Stomach smooth muscle (tissue), 2 donors: ENCODE results near the gene DAB2IP.
A peak's percentile ranks its signal among the peaks of the same experiment; 100 is the strongest.

ENCODE experiments used
- H3K27ac ChIP-seq: one replicate; pipeline ENCODE4 v1.7.0; 2013; ENCODE audit warnings: mild to moderate bottlenecking, low read length, inconsistent platforms
- H3K27me3 ChIP-seq, 2 donors: one replicate each; pipeline ENCODE4 v1.7.0; 2013; ENCODE audit warnings: low read length in 2 of 2; ENCODE audit not compliant: insufficient read depth in 2 of 2, control insufficient read depth in 1 of 2
- H3K36me3 ChIP-seq, 2 donors: one replicate each; pipeline ENCODE4 v1.7.0; 2013; ENCODE audit warnings: low read length in 2 of 2; ENCODE audit not compliant: control insufficient read depth in 2 of 2, insufficient read depth in 2 of 2
- H3K4me1 ChIP-seq: one replicate; pipeline ENCODE4 v1.7.0; 2013; ENCODE audit warnings: low read length; ENCODE audit not compliant: control insufficient read depth, insufficient read depth
- H3K4me3 ChIP-seq, 2 donors: one replicate each; pipeline ENCODE4 v1.7.0; 2013; ENCODE audit warnings: low read length in 2 of 2
- H3K9ac ChIP-seq, 2 donors: one replicate each; pipeline ENCODE4 v1.7.0; 2013; ENCODE audit warnings: low read length in 2 of 2, mild to moderate bottlenecking in 1 of 2
- H3K9me3 ChIP-seq, 2 donors: one replicate each; pipeline ENCODE4 v1.7.0; 2013; ENCODE audit warnings: low read length in 2 of 2; ENCODE audit not compliant: control insufficient read depth in 2 of 2
- donor health status: healthy.
- donor health status: Pancreatic carcinoma.

DAB2IP gene

GRCh38 chr9:121764371-121764730 is 112.9 kb downstream of the DAB2IP start:
- no peaks in the 10 kb centered on the region for H3K27me3 ChIP-seq
- no peak overlapping the region for H3K27ac ChIP-seq
- peaks cover 22% of the 10 kb centered on the region for H3K4me1 ChIP-seq
- peaks cover 49 to 73% of the 10 kb centered on the region in 2 donors for H3K36me3 ChIP-seq
- H3K4me3 ChIP-seq, result no peak overlapping the region
- no peaks in the 10 kb centered on the region for H3K9me3 ChIP-seq
- H3K9ac ChIP-seq, result peak overlapping the region; percentile 1 to 36

GRCh38 chr9:121765021-121765950 is 113.9 kb downstream of the DAB2IP start:
- Histone ChIP-seq H3K36me3 (peaks cover 46 to 74% of the 10 kb centered on the region in 2 donors), H3K9ac (peak overlapping the region; percentile 1 to 36)

GRCh38 chr9:121766081-121766683 is 114.7 kb downstream of the DAB2IP start:
- Histone ChIP-seq H3K27me3 (no peaks in the 10 kb centered on the region), H3K9ac (no peak overlapping the region), H3K27ac (no peak overlapping the region), H3K36me3 (peaks cover 40 to 74% of the 10 kb centered on the region in 2 donors), H3K9me3 (no peaks in the 10 kb centered on the region), H3K4me3 (no peak overlapping the region), H3K4me1 (peaks cover 22% of the 10 kb centered on the region)

More at GRCh38 chr9:121765021-121765950, 113.9 kb downstream of the DAB2IP start:
- peak overlapping the region; percentile 41 for H3K27ac ChIP-seq
- H3K27me3 ChIP-seq, result no peaks in the 10 kb centered on the region
- peaks cover 22% of the 10 kb centered on the region for H3K4me1 ChIP-seq
- no peak overlapping the region for H3K4me3 ChIP-seq
- no peaks in the 10 kb centered on the region for H3K9me3 ChIP-seq

- peaks cover 42 to 72% of the 10 kb centered on the region in 2 donors for H3K36me3 ChIP-seq
- H3K27me3 ChIP-seq, result no peaks in the 10 kb centered on the region
- H3K4me3 ChIP-seq, result no peak overlapping the region
- H3K27ac ChIP-seq, result no peak overlapping the region
- H3K9me3 ChIP-seq, result no peaks in the 10 kb centered on the region
- peaks cover 22% of the 10 kb centered on the region for H3K4me1 ChIP-seq
- no peak overlapping the region for H3K9ac ChIP-seq
Observed at GRCh38 chr9:121767171-121767769, 115.8 kb downstream of the DAB2IP start.

GRCh38 chr9:121768416-121769015 is 117.1 kb downstream of the DAB2IP start:
- H3K9ac ChIP-seq, result no peak overlapping the region
- H3K27me3 ChIP-seq, result no peaks in the 10 kb centered on the region
- H3K4me3 ChIP-seq, result no peak overlapping the region
- H3K27ac ChIP-seq, result no peak overlapping the region
- peaks cover 40 to 71% of the 10 kb centered on the region in 2 donors for H3K36me3 ChIP-seq
- peaks cover 20% of the 10 kb centered on the region for H3K4me1 ChIP-seq
- no peaks in the 10 kb centered on the region for H3K9me3 ChIP-seq

- Histone ChIP-seq H3K27me3 (no peaks in the 10 kb centered on the region), H3K27ac (no peak overlapping the region), H3K9ac (no peak overlapping the region), H3K4me3 (no peak overlapping the region), H3K9me3 (no peaks in the 10 kb centered on the region), H3K4me1 (peaks cover 11% of the 10 kb centered on the region), H3K36me3 (peaks cover 47 to 78% of the 10 kb centered on the region in 2 donors)
Observed at GRCh38 chr9:121769939-121770338, 118.5 kb downstream of the DAB2IP start.

GRCh38 chr9:121770415-121771273 is 119.2 kb downstream of the DAB2IP start:
- Histone ChIP-seq H3K27ac (no peak overlapping the region), H3K4me1 (peaks cover 6% of the 10 kb centered on the region), H3K9me3 (no peaks in the 10 kb centered on the region), H3K9ac (no peak overlapping the region), H3K4me3 (no peak overlapping the region), H3K36me3 (peaks cover 54 to 80% of the 10 kb centered on the region in 2 donors), H3K27me3 (no peaks in the 10 kb centered on the region)

GRCh38 chr9:121771418-121771817 is 120.0 kb downstream of the DAB2IP start:
- peaks cover 57 to 81% of the 10 kb centered on the region in 2 donors for H3K36me3 ChIP-seq
- no peaks in the 10 kb centered on the region for H3K9me3 ChIP-seq
- H3K27me3 ChIP-seq, result no peaks in the 10 kb centered on the region
- no peak overlapping the region for H3K9ac ChIP-seq
- peaks cover 5% of the 10 kb centered on the region for H3K4me1 ChIP-seq
- H3K27ac ChIP-seq, result peak overlapping the region; percentile 6
- no peak overlapping the region for H3K4me3 ChIP-seq

- H3K27me3 ChIP-seq, result no peaks in the 10 kb centered on the region
- H3K4me3 ChIP-seq, result no peak overlapping the region
- peaks cover 3% of the 10 kb centered on the region for H3K4me1 ChIP-seq
- H3K36me3 ChIP-seq, result peaks cover 60 to 84% of the 10 kb centered on the region in 2 donors
- H3K9me3 ChIP-seq, result no peaks in the 10 kb centered on the region
- peak overlapping the region; percentile 6 for H3K27ac ChIP-seq
- H3K9ac ChIP-seq, result no peak overlapping the region
Observed at GRCh38 chr9:121771851-121772599, 120.6 kb downstream of the DAB2IP start.
